Measurements from ENCODE around the gene POLK.
"Not testable (repeated sequence)": the region's sequence is repeated elsewhere in the genome, so short reads cannot be mapped to it uniquely, and the experiment has no call there.

The POLK gene

DNA sequence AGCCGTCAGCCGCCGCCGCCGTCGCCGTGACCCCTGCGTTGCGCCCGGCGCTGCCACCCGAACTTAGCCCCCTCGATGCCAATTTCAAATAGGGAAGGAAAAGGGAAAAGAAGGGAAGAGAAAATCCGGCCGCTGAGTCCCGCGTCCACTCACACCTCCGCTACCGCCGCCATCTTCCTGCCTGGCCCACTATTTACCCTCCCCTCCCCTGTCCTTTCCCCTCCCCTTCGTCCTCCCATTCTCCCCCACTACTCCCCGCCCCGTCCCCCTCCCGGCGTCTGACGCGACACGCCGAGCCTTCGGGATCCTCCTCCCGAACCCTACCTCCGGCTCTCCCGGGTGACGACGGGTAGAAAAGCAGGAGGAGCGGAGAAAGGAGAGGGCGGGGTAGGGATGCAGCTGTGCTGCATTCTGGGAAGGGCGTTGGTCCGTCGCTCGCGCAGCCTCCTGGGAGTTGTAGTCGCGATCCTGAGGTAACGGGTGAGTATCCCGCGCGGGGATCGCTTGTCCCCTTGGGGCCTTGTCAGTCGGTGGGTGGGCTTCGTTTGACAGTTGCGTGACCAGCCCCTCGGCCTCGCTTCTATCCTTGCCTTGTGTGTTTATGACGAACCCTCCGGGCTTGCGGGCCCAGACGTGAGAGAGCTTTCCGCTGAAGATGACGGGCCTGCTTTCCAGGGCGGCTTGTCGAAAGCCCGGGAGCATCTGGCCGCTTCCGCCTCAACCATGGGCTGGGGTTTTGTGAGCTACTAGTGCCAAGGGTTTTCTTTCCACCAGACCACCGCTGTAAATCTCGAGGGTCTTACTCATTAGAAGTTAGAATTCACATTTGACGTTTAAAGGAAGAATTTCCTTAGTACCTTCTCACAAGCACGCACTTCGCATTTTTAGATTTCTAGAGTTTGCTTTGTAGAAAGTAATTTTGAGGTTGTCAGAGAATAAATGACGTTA lies at the start of gene POLK, which contains the start of gene CERT1:
Gene POLK, plus strand, starts transcription at position 457 of the 948 bp plus-strand sequence.
Gene CERT1, minus strand, starts transcription at position 195 of the 948 bp plus-strand sequence. CDS start 422 bp downstream, outside the sequence.
- DNase-seq (ENCODE audit: low read depth) = peak; percentile 95

DNA sequence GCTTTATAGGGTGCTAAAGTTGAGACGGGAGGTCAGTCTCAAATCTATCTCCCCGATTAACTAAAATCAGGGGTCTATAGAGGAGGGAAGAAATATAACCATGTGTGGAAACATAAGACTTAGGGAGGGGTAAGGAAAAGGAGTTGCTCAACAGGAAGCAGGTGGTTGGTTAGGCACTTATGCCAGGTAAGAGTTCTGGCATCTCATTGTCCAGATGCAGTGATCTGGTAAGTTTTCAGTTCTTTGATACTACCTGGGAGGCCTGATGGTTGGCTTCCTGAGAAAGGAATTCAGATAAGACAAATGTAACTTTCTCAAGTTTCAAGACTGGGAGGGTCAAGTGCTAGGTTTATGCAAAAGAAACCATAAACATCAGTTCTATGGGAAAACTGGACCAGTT lies 48.0 kb upstream of the POLK start:
- no peak for DNase-seq (ENCODE audit: low read depth)

DNA sequence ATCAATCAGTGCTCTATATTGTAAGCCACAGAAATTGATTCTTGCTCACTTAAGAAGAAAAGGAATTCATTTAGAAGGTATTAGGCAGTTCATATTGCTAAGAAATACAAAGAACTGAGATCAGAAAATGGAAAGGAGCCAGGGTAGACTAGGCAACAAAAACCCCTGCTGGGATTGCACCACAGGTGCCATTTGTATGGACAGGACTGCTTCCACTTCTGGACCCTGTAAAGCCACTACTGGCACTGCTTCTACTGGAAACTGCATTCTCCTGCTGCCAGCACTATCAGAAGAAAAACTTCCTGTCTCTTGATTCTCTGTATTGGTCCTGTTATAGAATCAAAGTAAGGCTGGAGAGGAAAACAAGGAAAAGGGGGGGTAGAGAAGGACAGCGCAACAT lies 46.2 kb upstream of the POLK start:
- no peak for DNase-seq (ENCODE audit: low read depth)

DNA sequence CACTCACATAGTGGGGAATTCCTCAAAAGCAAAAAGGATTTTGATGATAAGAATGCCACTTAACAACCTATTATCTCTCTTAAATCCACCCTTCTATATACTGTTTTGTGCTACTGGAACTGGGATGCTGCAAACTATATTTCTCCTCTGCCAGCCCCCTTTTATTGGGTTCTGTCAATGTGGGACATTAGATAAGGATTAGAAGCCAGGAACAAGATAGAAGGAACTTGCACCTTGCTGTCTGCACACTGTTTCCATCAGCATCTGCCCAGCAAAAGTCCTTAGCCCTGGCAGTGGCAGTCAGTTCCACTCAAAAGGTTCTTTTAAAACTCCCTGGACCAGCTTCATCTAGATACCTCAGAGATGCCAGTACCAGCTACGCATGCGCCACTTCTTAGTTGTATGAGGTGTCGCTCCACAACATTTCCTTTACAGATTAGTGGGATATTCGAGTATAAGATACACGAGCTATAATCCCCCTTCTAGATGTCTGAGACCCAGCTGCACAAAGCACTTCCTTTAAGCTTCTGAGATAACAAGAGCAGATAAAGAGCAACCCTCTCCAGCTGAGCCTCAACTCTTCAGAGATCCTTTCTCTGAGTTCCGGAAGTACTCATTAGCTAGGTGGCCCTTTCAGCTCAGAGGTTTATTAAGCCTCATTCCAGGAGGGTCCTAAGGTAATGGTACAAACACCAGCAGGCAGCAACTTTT lies 45.5 kb upstream of the POLK start:
- DNase-seq (ENCODE audit: low read depth) = no peak

DNA sequence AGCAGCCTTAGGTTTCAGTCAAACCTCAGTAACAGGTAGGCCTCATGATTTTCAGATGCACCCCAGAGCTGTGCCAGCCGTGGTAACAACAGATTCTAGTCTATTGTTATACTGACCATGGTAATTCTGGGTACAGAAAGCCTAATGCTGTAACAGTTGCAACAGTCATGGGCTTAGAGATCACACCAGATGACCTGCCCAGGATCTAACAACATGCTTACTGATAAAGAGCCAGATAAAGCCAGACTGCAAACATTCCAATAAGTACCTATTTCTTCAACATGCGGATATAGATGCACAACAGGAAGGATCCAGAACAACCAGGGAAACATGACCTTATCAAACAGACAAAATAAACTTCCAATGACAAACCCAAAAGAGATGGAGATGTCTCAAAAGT lies 43.1 kb upstream of the POLK start:
- no peak for DNase-seq (ENCODE audit: low read depth)

DNA sequence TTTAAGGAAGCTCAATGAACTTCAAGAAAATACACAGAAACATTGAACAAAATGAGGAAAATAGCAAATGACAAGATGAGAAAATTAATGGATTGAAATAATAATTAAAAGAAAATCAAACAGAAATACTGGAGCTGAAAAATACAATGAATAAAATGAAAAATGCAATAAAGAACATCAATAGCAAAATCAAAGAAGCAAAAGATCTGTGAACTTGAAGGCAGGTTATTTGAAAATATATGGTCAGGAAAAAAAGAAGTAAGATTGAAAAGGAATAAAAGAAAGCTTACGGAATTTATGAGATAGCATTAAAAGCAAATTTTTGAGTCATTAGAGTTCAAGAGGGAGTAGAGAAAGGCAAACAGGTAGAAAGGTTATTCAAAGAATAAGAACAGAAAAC lies 42.7 kb upstream of the POLK start:
- no peak for DNase-seq (ENCODE audit: low read depth)

DNA sequence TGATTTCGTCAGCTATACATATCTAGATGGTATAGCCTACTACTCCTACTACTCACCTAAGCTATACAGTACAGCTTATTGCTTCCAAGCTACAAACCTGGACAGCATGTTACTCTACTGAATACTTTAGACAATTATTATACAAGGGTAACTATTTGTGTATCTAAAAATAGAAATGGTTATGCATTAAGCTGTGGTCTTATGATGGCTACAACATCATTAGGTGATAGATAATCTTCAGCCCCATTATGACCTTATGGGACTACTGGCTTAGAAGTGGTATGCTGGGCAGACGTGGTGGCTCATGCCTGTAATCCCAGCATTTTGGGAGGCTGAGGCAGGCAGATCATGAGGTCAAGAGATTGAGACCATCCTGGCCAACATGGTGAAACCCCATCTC lies 40.5 kb upstream of the POLK start:
- no peak for DNase-seq (ENCODE audit: low read depth)

DNA sequence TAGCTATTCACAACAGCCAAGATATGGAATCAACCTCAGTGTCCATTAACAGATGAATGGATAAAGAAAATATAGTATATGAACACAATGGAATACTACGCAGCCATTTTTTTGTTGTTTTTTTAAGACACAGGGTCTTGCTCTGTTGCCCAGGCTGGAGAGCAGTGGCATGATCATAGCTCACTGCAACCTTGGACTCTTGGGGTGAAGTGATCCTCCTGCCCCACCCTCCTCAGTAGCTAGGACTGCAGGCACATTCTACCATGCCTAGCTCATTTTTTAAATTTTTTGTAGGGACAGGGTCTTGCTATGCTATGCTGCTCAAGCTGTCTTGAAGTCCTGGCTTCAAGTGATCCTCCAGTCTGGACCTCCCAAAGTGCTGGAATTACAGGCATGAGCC lies 38.7 kb upstream of the POLK start:
- no peak for DNase-seq (ENCODE audit: low read depth)

DNA sequence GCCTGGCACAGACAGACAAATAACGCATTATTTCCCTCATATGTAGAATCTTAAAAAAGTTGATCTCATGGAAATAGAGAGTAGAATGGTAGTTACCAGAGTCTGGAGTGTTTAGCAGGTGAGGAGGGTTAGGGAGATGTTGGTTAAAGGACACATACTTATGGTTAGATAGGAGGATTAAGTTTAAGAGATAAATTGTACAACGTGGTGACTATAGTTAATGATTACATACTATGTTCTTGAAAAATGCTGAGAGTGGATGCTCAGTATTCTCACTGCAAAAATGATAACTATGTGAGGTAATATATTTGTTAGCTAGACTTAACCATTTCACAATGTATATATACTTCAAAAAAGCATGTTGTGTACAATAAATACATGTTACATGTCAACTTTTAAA lies 38.2 kb upstream of the POLK start:
- no peak for DNase-seq (ENCODE audit: low read depth)

DNA sequence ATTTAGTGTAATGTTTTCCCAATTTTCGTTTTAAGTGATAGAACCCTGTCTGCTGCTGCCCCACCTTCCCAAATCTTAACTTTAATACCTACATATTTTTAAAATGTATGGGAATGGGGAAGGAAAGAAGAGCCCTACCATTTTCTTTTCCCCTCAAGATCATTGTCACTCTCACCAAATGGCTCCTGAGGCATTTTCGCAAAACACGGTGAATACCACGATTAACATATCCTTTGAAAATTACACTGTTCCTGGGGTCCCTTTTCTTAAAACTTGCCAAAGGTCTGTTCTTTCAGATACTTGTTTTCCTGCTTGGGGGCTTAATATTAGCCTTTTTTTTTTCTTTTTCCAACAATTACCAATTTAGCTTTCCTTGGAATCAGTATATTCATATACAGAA lies 36.3 kb upstream of the POLK start:
- no peak for DNase-seq (ENCODE audit: low read depth)

DNA sequence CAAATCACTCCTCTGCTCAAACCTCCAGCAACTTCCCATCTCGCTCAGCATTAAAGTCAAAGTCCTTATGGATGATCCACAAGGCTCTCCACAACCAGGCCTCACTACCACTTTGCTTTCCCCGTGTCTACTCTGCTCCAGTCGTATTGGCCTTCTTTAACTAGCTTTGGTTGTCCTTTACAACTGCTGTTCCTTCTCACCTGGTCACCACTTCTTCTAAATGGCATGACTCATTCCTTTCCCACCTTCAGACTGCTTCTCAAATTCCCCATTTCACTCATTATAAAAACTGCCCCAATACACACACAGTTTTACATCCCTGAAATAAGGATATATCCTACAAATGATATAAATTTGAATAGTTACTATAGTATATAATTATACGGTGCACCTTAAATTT lies 30.7 kb upstream of the POLK start:
- no peak for DNase-seq (ENCODE audit: low read depth)

DNA sequence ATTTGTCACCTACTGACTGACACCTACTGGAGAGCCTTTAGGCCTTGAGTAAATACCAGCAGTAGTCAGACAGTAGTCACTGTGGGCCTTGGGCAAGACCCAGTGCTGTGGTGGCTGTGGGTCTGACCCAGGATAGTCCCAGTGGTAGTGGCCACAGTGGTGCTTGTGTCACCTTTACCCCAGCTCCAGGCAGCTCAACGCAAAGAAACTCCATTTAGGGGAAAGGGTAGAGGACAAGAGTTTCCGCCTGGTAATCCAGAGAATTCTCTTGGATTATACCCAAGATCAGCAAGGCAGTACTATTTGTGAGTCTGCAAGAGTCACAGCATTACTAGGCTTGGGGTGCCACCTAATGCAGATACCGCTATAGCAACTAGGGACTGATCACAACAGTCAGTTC lies 29.2 kb upstream of the POLK start:
- DNase-seq (ENCODE audit: low read depth) = no peak

DNA sequence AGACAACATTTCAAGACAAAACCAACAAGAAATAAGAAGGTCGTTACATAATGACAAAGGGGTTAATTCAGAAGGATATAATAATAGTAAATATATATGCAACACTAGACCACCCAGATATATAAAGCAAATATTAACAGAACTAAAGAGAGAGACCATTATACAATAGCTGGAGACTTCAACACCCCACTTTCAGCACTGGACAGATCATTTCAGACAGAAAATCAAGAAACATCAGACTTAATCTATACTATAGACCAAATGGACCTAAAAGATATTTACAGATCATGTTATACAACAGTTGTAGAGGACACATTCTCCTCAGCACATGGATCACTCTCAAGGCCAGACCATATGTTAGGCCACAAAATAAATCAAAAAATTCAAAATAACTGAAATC lies 27.1 kb upstream of the POLK start:
- DNase-seq (ENCODE audit: low read depth) = no peak

DNA sequence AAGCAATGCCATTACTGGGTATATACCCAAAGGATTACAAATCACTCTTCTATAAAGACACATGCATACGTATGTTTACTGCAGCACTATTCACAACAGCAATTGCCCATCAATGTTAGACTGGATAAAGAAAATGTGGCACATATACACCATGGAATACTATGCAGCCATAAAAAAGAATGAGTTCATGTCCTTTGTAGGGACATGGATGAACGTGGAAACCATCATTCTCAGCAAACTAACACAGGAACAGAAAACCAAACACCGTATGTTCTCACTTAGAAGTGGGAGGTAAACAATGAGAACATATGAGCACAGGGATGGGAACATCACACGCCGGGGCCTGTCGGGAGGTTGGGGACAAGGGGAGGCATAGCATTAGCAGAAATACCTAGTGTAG lies 21.8 kb upstream of the POLK start:
- not testable (repeated sequence) for DNase-seq (ENCODE audit: low read depth)

DNA sequence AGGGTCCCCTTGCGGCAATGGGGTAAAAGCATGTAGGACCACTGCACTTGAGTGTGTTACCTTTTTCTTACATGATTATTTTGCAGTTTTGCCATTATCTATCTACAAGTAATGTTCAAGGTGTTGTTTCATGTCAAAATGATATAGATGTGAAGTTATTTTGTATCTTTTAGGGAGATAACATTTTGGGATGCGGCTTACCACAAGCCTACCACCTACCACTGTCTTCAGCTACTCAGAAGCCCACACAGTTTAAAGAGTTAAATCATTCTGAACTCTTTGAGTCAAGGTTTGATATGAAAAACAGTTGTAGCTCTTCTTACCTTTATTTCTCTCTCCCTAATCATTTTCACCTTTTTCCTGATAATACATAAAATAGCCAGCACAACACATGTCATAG lies 20.1 kb upstream of the POLK start:
- no peak for DNase-seq (ENCODE audit: low read depth)

DNA sequence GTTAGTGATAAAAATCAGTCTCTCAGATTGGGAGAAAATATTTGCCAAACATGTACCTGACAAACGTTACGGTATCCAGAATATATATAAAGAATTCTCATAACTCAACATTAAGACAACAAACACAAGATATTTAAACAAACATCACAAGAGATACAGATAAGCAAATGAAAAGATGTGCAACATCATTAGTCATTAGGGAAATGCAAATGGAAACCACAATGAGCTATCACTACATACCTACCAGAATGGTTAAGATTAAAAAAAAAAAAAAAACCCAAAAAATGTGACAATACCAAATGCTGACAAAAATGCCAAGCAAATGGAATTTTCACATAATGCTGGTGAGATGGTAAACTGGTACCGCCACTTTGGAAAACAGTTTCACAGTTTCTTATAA lies 15.7 kb upstream of the POLK start:
- DNase-seq (ENCODE audit: low read depth) = no peak

DNA sequence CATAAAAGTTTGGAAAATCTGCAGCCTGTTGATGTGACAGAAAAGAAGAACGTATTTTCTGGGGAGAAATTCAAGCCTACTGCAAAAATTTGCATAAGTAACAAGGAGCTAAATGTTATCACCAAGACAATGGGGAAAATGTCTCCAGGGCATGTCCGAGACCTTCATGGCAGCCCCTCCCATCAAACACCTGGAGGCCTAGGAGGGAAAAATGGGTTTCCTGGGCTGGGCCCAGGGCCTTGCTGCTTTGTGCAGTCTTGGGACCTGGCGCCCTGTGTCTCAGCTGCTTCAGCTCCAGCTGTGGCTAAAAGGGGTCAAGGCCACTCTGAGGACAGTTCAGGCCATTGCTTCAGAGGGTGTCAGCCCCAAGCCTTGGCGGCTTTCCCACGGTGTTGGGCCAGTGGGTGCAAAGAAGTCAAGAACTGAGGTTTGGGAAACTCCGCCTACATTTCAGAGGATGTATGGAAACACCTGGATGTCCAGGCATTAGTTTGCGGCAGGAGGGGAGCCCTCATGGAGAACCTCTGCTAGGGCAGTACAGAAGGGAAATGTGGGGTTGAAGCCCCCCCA lies 13.4 kb upstream of the POLK start:
- DNase-seq (ENCODE audit: low read depth) = no peak

DNA sequence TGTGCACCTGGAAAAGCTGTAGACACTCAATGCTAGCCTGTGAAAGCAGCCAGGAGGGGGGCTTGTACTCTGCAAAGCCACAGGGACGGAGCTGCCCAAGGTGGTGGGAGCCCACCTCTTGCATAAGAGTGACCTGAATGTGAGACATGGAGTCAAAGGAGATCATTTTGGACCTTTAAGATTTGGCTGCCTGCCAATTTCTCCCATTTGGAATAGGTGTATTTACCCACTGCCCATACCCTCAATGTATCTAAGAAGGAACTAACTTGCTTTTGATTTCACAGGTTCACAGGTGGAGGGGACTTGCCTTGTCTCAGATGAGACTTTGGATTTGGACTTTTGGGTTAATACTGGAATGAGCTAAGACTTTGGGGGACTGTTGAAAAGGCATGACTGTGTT lies 12.8 kb upstream of the POLK start:
- not testable (repeated sequence) for DNase-seq (ENCODE audit: low read depth)

DNA sequence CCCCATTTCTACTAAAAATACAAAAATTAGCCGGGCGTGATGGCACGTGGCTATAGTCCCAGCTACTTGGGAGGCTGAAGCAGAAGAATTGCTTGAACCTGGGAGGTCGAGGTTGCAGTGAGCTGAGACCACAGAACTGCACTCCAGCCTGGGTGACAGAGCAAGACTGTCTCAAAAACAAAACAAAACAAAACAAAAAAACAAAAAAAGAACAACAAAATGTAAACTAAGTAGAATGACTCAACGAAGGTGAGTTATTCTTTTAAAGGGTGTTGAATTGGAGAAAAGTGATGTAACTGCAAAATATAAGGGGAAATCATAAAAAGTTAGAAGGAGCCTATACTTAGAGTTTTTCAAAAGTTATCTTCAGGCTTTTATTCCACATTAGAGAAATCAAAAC lies 6.6 kb upstream of the POLK start:
- not testable (repeated sequence) for DNase-seq (ENCODE audit: low read depth)

DNA sequence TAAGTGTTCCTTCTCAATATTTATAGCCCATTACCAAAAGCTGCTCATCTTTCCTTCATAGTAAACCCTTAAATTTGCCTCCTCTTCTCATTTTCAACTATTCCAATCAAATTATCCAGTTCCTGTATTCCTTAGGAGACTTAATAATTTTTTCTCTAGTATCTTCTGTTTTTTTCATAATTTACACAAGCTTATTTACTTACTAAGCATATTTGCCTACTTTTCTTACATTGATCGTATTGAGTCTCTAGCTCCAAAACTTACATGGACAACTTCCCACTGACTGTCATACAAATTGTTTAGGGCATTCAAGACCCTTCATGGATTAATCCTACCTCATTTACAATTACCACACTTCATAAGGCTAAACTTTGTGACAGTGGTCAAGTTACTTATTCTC lies 3.9 kb upstream of the POLK start:
- no peak for DNase-seq (ENCODE audit: low read depth)

DNA sequence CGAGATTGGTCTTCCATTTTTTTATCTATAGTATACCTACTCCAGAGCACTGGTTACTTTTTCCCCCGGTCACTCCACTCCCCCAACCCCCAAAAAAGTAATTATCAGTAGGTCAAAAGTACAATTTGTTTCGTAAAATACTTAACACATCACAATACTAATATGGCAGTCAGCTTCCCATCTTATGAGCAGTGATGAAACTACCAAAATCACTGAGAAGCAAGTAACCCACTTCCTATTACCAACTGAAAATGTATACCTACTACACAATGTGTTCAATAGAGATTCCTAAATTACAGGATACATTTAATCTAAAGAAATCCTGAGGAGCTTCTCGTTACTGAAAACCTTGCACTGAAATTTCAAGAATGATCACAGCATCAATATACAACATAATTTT lies 2.1 kb upstream of the POLK start:
- no peak for DNase-seq (ENCODE audit: low read depth)

DNA sequence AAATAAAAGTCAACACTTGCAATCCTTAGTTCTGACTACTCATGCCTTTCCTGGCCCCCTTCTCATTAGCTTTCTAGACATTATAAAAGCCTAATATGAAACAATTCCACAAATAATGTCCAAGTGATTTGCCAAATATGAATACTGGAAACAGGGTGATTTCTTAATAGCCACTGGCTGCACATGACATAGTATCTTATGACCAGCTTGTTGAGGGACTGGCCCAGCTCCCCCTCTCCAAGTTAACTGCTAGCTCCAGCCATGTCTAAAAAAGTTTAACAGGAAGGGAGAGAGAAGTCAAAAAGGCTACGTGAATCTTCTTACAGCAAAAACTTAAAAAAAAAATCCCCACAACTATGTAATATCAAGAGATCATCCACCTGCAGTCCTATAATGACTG lies 1.7 kb upstream of the POLK start:
- DNase-seq (ENCODE audit: low read depth) = peak; percentile 28

DNA sequence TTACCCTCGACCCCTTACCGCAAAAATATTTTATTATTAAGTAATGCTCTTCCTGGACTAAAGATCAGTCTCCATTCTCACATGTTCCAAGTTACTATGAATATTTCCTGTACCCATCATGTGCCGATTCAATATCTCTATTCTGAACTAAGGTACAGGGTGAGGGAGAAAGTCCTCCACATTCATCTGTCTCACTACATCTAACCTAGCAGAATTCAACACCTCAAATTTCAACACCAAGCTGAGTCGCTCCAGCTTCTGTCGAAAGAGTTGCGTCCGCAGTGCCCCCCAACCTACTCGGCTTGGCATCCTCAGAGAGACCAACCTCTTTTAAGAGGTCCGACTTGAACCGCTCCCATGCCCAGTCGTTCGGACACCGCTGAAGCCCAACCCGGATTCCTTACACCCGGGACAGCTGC lies 1.3 kb upstream of the POLK start:
- DNase-seq (ENCODE audit: low read depth) = peak; percentile 12

Data from fibroblast of the conjunctiva (primary cell).